Gastroesophageal sphincter (tissue), 4 donors: ENCODE results near the gene GRAMD4. TPM values are rescaled to one million over a fixed set of nuclear protein-coding genes. Genes with fewer than 3 reads are reported as not detected.

Experiments used
- ATAC-seq: fragments of 150-250 bp; one replicate; pipeline ENCODE4 v1.9.1; 2016; ENCODE audit warnings: mild to moderate bottlenecking, moderate library complexity
- H3K27ac ChIP-seq, 4 donors: fragments of 200-600 bp; sonication (generic) in 3 of 4; 1 replicate in 3 of 4; 2 replicates in 1 of 4; pipeline ENCODE4 v1.5.1; 2016 to 2019
- H3K27me3 ChIP-seq: fragments of 200-600 bp; sonication (generic); one replicate; pipeline ENCODE4 v1.5.1; 2019
- H3K36me3 ChIP-seq, 2 donors: fragments of 200-600 bp; sonication (generic); one replicate each; pipeline ENCODE4 v1.5.1; 2019; ENCODE audit warnings: control low read depth in 1 of 2
- H3K4me1 ChIP-seq, 3 donors: fragments of 200-600 bp; sonication (generic); 1 replicate in 2 of 3; 2 replicates in 1 of 3; pipeline ENCODE4 v1.5.1; 2016 to 2019; ENCODE audit warnings: control low read depth in 2 of 3
- H3K4me3 ChIP-seq, 2 donors: fragments of 200-600 bp; sonication (generic); one replicate each; pipeline ENCODE4 v1.5.1; 2019; ENCODE audit warnings: mild to moderate bottlenecking in 1 of 2, moderate library complexity in 1 of 2
- H3K9me3 ChIP-seq, 3 donors: fragments of 200-600 bp; sonication (generic); one replicate each; pipeline ENCODE4 v1.5.1; 2017 to 2019; ENCODE audit warnings: control low read depth in 2 of 3
- CTCF ChIP-seq, 4 experiments: fragments of 200-600 bp in 2 of 4; fragments of 450-650 bp in 2 of 4; sonication (generic) in 1 of 4; IDR thresholded peaks; one replicate each; pipeline ENCODE4 v1.5.1; 2017 to 2019; ENCODE audit warnings: antibody characterized with exemption in 4 of 4, mild to moderate bottlenecking in 2 of 4, moderate library complexity in 2 of 4
- EP300 ChIP-seq: sonication (generic); formaldehyde crosslinking; IDR thresholded peaks from one replicate; pipeline ENCODE4 v1.6.1; 2017; ENCODE audit warnings: antibody characterized with exemption, mild to moderate bottlenecking
- POLR2A ChIP-seq, 2 donors: fragments of 450-650 bp; IDR thresholded peaks; one replicate each; pipeline ENCODE4 v1.6.1; 2017; ENCODE audit warnings: antibody characterized with exemption in 2 of 2, mild to moderate bottlenecking in 2 of 2, moderate library complexity in 1 of 2
- POLR2AphosphoS5 ChIP-seq: sonication (generic); formaldehyde crosslinking; IDR thresholded peaks from one replicate; pipeline ENCODE4 v1.6.1; 2017; ENCODE audit warnings: antibody characterized with exemption
- WGBS, 2 donors: methylation state at CpG; one replicate each; pipeline ENCODE4 v1.1.5; 2018; ENCODE audit warnings: low coverage in 1 of 2; 5-methylcytosine and 5-hydroxymethylcytosine counted together
- total RNA-seq, 4 donors: library from RNA; depleted of rRNA; stranded (reverse); fragments of >200 nt; gene quantifications; one replicate each; pipeline ENCODE4 v1.1.0, GENCODE V29; 2016

GRAMD4 gene
- total RNA-seq, 4 donors from 2014 or later, result 10.8 to 53.3 (median 33.2) TPM

DNA sequence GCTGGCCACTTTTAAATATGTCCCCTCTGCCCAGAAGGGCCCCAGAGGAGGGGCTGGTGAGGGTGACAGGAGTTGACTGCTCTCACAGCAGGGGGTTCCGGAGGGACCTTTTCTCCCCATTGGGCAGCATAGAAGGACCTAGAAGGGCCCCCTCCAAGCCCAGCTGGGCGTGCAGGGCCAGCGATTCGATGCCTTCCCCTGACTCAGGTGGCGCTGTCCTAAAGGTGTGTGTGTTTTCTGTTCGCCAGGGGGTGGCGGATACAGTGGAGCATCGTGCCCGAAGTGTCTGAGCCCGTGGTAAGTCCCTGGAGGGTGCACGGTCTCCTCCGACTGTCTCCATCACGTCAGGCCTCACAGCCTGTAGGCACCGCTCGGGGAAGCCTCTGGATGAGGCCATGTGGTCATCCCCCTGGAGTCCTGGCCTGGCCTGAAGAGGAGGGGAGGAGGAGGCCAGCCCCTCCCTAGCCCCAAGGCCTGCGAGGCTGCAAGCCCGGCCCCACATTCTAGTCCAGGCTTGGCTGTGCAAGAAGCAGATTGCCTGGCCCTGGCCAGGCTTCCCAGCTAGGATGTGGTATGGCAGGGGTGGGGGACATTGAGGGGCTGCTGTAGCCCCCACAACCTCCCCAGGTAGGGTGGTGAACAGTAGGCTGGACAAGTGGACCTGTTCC, 46.5 kb downstream of the GRAMD4 start:
- Histone ChIP-seq H3K36me3 (peaks cover 0 to 91% of the 10 kb centered on the region in 2 donors), H3K4me1 (no peaks in the 10 kb centered on the region), H3K27ac (no peak overlapping the region), H3K4me3 (no peak overlapping the region), H3K27me3 (no peaks in the 10 kb centered on the region), H3K9me3 (no peaks in the 10 kb centered on the region)
- no peak for ATAC-seq
- 60% methylated on average over 1 of the region's 17 CpGs; no CpG with 5 or more reads in 1 of the 2 donors for WGBS, 2 donors
- TF ChIP-seq EP300, result no peak
- no peak for TF ChIP-seq POLR2A (IDR thresholded peaks at IDR 0.05)
- TF ChIP-seq POLR2AphosphoS5, result no peak
- TF ChIP-seq CTCF (IDR thresholded peaks at IDR 0.05), result no peak

GRCh38 chr22:46667245-46667623, 47.0 kb downstream of the GRAMD4 start:
- ATAC-seq, result no peak
- Histone ChIP-seq H3K4me3 (no peak overlapping the region), H3K9me3 (no peaks in the 10 kb centered on the region), H3K27ac (peak overlapping the region in 1 of 4 donors; percentile 14), H3K36me3 (peaks cover 0 to 87% of the 10 kb centered on the region in 2 donors), H3K4me1 (no peaks in the 10 kb centered on the region), H3K27me3 (no peaks in the 10 kb centered on the region)
- no peak for TF ChIP-seq POLR2AphosphoS5
- 94 to 100% methylated on average over 2 to 5 of the region's 10 CpGs for WGBS, 2 donors

GRCh38 chr22:46668116-46668515, 47.9 kb downstream of the GRAMD4 start:
- no peaks in the 10 kb centered on the region for H3K27me3 ChIP-seq
- ATAC-seq, result no peak
- H3K9me3 ChIP-seq, result no peaks in the 10 kb centered on the region
- TF ChIP-seq POLR2A (IDR thresholded peaks at IDR 0.05) (no peak), POLR2AphosphoS5 (no peak), EP300 (no peak), CTCF (IDR thresholded peaks at IDR 0.05) (no peak)
- peak overlapping the region in 1 of 4 donors; percentile 10 for H3K27ac ChIP-seq
- no CpG with 5 or more reads among the region's 24 CpGs for WGBS, 2 donors
- H3K36me3 ChIP-seq, result peaks cover 0 to 83% of the 10 kb centered on the region in 2 donors
- H3K4me3 ChIP-seq, result no peak overlapping the region
- H3K4me1 ChIP-seq, result no peaks in the 10 kb centered on the region

DNA sequence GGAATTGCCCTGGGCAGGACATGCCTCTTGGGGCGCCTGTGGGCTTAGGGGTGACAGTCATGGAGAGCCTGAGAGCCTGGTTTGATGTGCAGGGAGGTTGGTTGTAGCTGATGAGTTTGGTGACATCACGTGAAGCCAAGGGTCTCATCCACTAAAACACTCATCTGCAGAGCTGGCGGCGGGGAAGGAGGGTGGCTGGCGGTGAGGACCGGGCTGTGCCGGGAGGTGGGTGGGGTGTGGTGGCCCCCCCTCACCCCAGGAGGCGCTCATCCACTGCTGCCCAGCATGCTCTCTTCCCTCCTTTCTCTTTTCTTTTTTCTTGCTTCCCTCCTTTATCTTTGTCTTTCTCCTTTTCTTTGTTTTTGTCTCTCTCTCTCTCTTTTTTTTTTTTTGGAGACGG, 49.0 kb downstream of the GRAMD4 start:
- H3K4me3 ChIP-seq, result no peak overlapping the region
- no peak for ATAC-seq
- peaks cover 0 to 83% of the 10 kb centered on the region in 2 donors for H3K36me3 ChIP-seq
- no peak overlapping the region for H3K27ac ChIP-seq
- peaks cover 0 to 5% (median 0%) of the 10 kb centered on the region in 3 donors for H3K4me1 ChIP-seq
- TF ChIP-seq CTCF (IDR thresholded peaks at IDR 0.05) (no peak), EP300 (no peak), POLR2A (IDR thresholded peaks at IDR 0.05) (no peak), POLR2AphosphoS5 (no peak)
- no peaks in the 10 kb centered on the region for H3K9me3 ChIP-seq
- no peaks in the 10 kb centered on the region for H3K27me3 ChIP-seq
- WGBS, 2 donors, result 90% methylated on average over 2 of the region's 9 CpGs; no CpG with 5 or more reads in 1 of the 2 donors

DNA sequence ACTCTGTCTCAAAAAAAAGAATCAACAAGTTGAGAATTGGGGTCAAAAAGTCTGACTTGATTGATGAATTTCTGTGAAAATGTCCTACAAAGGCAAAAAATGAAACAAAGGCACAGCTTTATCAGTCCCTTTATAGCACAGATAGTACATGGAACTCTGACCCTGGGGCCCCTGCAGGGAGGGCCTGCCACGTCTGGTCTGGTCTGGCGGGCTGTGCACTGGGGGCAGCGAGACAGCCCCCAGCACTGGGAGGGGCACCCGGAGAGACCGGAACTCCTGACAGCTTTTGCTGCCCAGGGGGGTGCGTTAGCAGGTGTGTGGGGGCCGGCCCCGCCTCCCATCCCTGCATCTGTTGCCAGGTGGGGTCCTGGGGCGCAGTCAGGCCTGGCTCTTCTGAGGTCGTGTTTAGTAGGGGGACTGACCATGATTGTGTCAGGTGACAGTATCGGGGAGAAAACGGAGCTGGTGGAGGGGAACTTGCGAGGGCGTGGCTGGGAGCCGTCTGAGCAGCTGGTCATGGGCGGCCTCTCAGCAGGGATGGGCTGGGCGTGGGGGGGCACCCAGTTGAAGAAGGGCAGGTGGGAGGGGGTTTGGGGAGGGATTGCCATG, 51.7 kb downstream of the GRAMD4 start:
- TF ChIP-seq EP300 (no peak), POLR2AphosphoS5 (no peak), CTCF (IDR thresholded peaks at IDR 0.05) (no peak), POLR2A (IDR thresholded peaks at IDR 0.05) (no peak)
- no peak for ATAC-seq
- H3K4me1 ChIP-seq, result peaks cover 0 to 5% (median 0%) of the 10 kb centered on the region in 3 donors
- peaks cover 0 to 83% of the 10 kb centered on the region in 2 donors for H3K36me3 ChIP-seq
- no peaks in the 10 kb centered on the region for H3K9me3 ChIP-seq
- H3K4me3 ChIP-seq, result no peak overlapping the region
- H3K27me3 ChIP-seq, result no peaks in the 10 kb centered on the region
- 68 to 80% methylated on average over 5 to 7 of the region's 17 CpGs for WGBS, 2 donors
- no peak overlapping the region for H3K27ac ChIP-seq
